T follicular helper cell (primary cell): ENCODE results near the gene ULBP2.
"Not testable (repeated sequence)": the region's sequence is repeated elsewhere in the genome, so short reads cannot be mapped to it uniquely, and the experiment has no call there.

Source experiments
- DNase-seq: peaks from one replicate; pipeline ENCODE4 v3.0.0-alpha.2; 2020; ENCODE audit warnings: low read depth

ULBP2 gene

DNA sequence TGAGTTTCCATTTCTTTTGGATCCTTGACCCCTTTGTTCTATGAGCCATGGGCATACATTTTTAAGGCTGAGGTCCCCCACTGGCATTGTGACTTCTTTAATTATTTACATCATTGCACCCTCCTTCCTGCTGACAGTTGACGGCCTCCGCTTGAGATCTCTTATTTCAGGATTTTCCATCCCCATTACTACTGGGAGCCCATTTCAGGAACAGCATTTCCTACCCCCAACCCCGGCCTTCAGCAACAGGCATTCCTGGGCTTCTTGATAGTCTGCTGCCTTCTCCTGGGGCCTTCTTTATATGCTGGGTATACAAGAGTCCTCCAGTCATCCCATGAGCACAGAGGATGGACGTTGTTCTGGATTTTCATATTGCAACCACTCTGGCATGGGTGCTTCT, 25.8 kb downstream of the ULBP2 start:
- DNase-seq: no peak

DNA sequence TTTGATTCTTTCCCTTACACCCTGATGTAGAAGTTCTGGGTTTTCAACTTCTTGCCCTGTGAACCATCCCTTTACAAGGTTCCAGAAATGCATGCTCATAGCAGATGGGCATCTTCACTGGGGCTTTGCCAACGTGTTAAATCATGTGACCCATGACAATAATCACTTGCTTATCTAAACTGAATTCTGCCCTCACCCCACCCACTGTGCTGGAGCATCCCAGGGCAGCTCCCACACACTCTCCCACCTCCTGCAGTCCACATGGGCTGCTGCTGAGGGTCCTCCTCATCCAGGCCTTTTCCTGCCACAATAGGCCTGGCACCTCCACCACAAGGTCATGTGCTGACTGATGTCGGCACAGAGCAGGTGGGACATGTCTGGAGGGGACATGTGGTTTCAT, 26.2 kb downstream of the ULBP2 start:
- DNase-seq: not testable (repeated sequence)

DNA sequence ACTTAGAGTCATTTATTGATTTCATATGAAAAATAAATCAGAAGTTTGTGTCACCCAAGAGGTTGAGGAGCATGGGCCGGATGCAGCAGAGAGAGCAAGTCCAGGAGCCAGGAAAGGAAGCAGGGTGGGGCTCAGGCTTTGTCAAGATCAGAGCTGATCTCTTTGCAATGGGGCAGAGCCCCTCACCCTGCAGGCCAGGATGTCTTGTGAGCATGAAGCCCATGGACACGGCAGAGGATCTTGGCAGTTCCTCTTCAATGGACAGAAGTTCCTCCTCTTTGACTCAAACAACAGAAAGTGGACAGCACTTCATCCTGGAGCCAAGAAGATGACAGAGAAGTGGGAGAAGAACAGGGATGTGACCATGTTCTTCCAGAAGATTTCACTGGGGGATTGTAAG, 27.1 kb downstream of the ULBP2 start:
- not testable (repeated sequence) for DNase-seq

DNA sequence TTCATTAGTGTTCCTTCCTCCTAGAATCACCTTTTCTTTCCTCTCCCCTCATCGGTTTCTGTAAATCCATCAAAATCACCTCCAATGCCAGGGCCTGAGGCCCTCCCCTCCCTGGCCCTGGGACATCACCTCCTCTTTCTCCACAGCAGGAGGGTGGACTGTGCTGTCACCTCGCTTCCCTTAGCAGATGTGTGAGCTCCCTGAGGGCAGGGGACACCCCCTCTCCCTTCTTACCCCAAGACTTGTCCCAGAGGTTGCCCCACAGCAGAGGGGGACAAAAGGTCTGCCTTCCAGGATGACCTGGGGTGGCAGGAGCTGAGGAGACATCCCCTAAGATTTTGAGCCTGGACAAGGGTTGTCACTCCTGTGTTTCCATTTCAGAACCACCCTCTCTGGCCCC, 27.8 kb downstream of the ULBP2 start:
- DNase-seq: no peak

DNA sequence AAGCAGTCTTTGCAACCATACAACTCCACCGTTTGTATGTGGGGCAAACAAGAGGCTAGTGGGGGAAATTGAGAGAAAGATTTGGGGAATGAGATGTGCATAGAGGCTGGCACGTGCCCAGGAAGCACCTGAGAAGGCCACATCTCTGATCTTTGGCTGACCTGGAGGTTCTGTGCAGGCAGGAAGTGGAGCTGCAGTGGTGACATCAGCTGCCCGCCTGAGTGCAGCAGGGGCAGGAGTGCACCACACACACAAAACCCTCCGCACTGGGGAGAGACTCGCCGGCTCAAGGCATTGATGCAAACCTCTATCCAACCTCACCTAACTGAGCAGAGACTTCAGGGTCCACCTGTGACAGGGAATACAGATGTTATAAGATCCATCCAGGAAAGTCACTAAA, 32.6 kb downstream of the ULBP2 start:
- DNase-seq: not testable (repeated sequence)

DNA sequence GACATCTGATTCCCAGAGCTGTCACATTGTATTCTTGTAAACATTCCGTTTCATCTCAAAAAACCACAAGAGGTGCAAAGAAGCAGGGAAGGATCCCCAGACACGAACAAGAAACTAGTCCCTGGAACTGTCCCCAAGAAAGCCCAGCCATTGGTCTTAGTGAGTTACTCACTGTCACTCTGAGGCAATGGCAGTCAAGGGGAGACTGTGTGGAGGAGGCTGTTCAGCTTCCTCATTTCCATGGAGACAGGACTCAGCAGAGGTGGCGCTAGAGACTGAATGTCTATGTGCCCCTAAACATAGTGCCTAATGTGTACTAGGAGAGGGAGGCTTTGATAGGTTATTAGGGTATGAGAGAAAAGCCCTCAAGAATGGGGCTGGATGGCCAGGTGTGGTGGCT, 33.0 kb downstream of the ULBP2 start:
- no peak for DNase-seq

DNA sequence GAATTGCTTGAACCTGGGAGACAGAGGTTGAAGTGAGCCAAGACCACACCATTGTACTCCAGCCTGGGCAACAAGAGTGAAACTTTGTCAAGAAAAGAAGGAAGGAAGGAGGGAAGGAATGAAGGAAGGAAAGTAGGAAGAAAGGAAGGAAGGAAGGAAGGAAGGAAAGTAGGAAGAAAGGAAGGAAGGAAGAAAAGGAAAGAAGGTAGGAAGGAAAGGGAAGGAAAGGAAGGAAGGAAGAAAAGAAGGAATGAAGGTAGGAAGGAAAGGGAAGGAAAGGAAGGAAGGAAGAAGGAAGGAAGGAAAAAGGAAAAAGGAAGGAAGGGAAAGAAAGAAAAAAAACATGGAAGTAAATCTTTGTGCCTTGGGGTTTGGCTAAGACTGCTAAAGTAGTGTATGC, 33.6 kb downstream of the ULBP2 start:
- DNase-seq: no peak

DNA sequence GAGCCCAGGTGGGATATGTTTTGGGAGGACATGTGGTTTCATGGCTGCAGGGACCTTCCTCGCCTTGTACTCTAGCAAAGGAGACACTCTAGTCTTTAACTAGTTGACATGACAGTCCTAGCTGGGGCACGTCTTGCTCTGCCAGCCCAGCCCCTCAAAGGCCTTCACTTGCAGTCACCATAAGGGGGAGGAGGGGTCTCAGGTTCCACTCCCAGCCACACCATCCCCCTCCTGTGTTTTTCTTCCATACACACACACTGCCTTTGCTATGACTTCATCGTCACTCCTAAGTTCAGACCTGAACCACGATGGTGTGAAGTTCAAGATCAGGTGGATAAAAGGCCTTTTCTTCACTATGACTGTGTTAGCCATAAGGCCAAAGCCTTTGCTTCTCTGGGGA, 35.4 kb downstream of the ULBP2 start:
- DNase-seq: no peak

DNA sequence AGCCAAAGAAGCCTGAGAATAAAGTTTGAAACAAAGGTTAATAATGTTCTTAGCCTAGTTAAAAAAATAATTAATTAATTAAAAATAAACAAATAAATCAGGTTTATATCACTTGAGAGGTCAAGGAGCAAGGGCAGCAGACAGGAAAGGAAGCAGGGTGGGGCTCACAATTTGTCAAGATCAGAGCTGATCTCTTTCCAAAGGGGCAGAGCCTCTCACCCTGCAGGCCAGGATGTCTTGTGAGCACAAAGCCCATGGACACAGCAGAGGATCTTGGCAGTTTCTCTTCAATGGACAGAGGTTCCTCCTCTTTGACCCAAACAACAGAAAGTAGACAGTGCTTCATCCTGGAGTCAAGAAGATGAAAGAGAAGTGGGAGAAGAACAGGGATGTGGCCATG, 36.8 kb downstream of the ULBP2 start:
- DNase-seq: no peak

DNA sequence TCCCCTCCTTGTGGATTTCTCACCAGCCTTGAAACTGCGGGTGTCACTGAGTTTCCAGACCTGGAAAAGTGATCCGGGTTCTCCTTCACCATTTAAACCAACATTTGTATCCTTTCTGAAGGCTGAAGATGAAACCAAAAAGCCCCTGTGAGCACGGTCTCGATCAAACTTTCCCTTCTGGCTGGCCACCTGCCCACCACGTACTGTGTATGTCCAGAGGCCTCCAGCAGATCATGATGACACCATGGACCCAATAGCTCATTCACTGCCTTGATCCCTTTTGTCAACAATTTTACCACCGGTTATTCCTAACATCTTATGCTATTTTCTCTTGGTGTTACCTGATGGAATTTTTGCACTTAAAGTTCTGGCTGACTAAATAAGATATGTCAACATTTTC, 37.5 kb downstream of the ULBP2 start:
- DNase-seq: no peak

DNA sequence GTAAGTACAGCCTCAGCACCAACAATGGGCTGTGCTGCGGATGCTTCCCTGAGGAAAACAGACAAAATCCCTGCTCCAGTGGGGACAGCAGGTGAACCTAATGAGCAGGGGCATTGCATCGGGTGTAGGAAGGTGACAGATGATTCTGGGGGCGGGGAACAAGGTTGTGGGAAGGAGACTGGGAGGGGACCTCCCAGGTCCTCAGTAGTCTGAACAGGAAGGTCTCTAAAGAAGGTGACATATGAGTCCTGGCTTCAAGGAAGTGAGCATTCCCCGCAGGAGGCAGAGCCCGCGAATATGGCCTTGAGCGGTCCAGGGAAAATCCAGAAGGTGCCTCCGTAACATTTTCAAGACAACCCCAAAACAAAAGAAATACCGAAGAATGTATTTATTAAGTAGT, 41.3 kb downstream of the ULBP2 start:
- no peak for DNase-seq

DNA sequence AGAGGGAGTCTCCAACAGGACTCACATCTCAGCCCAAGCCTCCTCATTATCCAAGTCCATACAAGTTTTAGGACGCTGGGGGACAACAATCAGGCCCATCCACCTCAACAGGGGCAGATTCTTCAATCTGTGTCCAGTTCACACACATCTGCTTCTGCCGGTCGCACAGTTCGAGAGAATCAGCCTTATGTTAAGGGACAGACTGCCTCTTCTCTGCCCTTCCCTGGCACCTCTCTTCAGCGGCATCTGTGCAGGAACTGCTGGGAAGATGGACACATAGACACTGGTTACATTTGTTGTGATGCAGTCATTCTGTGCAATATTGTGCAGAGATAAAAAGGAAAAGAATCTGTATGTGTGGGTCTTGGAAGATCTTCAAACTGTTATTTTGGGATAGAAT, 43.0 kb downstream of the ULBP2 start:
- DNase-seq: no peak

DNA sequence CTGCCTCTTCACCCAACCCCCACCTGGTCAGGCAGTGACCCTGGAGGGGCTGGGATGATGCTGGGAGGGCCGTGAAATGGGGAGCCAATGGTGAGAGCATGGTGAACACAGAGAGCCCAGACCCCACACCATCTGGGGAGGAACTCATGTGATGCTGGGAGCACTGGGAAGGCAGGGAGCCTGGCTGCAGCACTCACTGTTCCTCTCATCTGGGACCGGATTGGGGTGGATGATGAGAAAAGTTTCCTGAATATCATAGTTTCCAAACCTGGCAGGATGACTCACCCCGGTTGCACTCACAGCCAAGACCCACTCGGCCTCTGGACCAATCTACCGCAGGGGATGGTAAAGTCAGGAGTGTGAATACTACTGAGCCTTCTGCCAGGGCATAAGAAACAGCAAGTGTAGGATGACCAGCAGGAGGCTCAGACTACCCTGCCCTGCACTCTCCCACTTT, 43.7 kb downstream of the ULBP2 start:
- DNase-seq: no peak

DNA sequence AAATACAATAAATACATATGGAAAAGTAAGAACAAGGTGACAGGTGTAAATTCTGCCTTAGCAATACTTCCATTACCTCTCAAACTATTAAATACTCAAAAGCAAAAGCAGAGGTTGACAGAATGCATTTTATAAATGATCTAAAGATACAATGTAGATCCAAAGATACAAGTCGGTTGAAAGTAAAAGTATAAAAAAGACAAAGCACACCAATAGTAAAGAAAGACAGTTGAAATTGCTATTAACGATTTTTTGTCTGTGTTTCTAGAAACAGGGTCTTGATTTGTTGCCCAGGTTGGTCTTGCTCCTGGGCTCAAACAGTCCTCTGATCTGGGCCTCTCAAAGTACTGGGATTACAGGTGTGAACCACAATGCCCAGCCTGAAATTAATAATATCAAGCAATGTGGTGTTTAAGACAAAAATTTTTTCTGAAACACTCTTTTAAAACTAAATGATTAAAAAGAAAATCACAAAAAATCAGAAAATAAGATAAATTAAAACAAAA, 45.8 kb downstream of the ULBP2 start:
- no peak for DNase-seq

DNA sequence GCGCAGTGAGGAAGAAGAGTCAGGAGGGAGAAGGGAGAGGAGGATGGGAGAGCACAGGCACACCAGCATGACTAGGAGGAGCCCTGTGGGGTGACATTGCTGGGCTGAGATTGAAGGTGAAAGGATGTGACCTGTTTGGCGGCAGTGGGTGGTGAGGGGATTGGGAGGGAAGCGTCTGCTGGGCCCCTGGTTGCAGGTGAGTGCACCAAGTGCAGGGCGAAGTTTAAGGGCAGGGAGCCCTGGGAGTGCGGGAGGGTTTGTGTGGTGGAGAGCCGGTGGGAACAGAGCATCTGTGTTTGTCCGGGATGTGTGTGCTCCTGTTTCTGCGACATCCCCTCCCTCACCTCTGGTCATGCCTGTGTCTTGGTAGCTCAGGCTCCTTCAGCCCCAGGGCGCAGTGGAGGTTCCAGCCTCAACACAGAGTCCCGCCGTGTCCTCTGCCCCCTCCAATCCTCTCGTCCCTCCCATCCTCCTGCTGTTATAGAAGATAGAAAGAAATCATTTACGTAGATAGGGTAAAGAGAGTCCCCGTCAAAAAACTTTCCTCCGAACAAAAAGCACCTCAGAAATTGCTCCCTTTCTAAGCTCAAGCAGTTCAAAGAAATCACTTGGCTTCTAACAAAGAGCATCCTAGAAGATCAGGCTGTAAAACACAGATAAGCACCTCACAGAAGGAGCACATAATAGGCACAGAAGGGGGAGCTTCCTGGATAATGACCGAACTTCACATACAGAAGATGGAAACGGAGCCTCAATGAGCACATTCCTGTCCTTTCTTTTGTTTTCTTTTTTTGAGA, 46.9 kb downstream of the ULBP2 start:
- DNase-seq: no peak

DNA sequence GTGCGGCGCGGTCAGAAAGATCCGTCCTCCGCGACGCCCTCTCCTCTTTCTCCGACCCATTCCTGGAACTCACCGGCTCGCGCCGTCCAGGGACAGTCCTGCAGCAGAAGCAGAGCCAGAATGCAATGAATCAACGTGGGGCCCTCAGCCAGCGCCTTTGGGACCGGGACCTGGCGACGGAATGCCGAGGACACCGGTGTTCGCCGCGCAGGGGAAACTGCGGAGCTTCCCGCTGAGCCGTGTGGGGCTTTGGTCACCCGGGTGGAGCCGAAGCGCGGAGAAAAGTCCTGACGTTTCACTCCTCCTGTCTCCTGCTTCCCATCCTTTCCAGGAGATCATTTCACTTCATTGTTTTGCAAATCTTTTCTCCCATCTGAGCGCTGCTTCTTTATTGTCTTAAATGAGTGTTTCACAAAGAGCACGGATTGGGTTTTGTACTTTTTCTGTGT, 48.4 kb downstream of the ULBP2 start:
- DNase-seq: no peak

DNA sequence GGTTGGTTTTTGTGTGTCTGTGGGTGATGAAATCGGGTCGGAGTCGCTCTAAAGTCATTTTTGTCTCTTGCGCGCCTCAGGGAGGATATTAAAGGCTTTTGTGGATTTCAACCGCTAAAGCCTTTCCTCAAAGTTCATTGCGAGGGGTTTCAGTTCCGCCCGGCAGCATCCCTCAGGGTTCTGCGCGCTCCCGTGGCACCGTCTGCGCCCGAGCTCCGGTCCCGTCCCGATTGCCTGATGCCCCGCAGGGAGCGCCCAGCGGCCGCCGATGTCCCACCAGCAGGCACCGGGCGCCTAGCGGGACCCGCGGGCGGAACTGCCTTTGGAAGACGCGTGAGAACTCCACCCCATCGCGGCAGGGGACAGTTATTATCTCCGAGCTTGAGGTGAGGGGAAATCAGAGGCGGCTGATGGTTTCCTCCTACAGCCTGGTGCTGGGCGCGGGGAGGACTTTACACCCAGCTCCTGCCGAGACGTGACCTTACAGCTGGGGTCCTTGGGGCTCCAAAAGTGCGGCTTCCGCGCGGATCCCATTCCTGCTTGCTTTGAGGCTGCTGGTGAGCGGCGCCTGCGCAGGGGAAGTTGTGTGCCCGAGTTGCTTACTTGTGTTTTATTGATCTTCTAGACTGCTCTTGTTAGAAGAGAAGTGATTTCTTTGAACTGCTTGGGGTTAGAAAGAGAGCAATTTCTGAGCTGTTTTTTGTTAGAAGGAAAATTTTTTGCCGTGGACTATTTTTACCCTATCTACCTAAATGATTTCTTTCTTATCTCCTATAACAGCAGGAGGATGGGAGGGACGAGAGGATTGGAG, 49.1 kb downstream of the ULBP2 start:
- no peak for DNase-seq

DNA sequence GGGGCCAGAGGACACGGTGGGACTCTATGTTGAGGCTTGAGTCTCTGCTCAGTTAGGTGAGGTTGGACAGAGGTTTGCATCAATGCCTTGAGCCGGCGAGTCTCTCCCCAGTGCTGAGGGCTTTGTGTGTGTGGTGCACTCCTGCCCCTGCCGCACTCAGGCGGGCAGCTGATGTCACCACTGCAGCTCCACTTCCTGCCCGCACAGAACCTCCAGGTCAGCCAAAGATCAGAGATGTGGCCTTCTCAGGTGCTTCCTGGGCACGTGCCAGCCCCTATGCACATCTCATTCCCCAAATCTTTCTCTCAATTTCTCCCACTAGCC, 49.6 kb downstream of the ULBP2 start:
- DNase-seq: not testable (repeated sequence)

DNA sequence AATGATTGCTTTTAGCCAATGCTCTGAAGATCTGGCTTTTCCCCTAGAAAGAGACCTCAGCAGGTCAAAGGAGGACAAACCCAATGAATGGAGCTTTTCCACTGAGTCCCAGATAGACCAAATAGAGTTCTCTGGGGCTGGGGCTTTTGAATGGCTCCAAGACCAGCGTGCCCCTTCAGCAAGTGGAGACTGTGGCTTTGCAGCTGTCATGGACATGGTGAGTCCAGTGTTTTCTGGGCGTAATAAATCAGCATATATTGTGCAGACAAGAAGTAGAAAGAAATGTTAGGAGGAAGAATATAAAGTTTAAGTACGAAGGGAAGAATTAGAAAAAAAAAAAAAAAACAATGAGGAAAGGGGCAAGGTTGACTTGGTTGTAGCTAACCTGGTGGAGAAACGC, 50.0 kb downstream of the ULBP2 start:
- DNase-seq: no peak

DNA sequence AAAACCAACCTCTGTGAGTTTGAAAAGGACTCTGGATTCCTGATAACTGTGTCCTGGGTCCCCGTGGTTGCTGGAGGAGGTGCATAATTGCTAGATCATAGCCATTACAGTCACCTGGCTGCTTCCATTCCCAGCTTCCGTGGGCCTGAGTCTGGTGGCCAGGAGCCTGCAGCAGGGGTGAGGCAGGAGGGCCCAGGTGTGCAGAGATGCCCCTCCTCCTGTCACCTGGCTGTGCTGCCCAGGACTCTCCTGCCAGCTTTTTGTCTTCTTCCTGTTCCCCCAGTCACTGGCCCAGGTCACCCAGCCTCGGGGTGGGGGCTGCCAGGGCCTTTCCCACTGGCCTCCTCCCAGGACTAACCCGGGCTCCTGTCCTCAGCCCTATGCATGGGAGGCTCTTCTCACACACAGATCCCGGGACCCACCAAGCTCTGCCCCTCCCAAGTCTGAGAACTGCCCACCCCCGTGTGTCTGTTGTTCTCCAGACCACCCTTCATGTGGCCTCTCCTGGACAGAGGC, 53.5 kb downstream of the ULBP2 start:
- no peak for DNase-seq

DNA sequence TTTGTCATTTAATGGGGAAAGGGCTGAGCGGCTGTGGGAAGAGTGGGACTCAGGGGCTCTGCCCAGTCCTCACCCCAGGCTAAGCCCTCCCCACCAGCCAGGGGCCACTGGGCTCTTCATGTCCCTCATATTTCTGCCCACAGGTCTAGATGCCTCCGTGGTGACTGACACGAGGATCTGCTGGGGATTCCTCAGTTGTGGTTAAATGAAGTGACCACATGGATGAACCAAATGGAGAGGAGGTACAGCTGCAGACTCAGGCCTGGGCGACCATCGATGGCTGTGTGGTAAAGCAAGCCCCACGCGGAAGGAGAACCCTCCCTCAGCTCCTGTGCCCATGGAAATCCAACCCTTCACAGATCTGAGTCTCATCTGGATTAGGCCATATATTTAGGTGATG, 54.2 kb downstream of the ULBP2 start:
- DNase-seq: no peak
